AG09319 (cell line): ENCODE results near the gene E2F4.

Source experiments
- DNase-seq: peaks from one replicate; pipeline ENCODE4 v3.0.0-alpha.2; 2010; ENCODE audit warnings: low read depth; ENCODE audit errors: extremely low read depth
- CTCF ChIP-seq: IDR thresholded peaks from 2 replicates; pipeline ENCODE4 v1.5.1; 2011; ENCODE audit warnings: low read depth, mild to moderate bottlenecking, inconsistent platforms, low read length, moderate library complexity

E2F4 gene

GRCh38 chr16:67208154-67208896, 16.4 kb downstream of the E2F4 start:
- TF ChIP-seq CTCF, result no peak
- DNase-seq, result no peak

- TF ChIP-seq CTCF, result no peak
- no peak for DNase-seq
Measured at GRCh38 chr16:67209565-67209964, 17.6 kb downstream of the E2F4 start.

- no peak for DNase-seq
- TF ChIP-seq CTCF, result no peak
Measured at GRCh38 chr16:67210069-67210937, 18.3 kb downstream of the E2F4 start.

GRCh38 chr16:67211674-67212073, 19.7 kb downstream of the E2F4 start:
- no peak for TF ChIP-seq CTCF
- no peak for DNase-seq

- TF ChIP-seq CTCF, result no peak
Measured at GRCh38 chr16:67212766-67213165, 20.8 kb downstream of the E2F4 start.

GRCh38 chr16:67213197-67214019, 21.5 kb downstream of the E2F4 start:
- TF ChIP-seq CTCF, result no peak

More at GRCh38 chr16:67212766-67213165, 20.8 kb downstream of the E2F4 start:
- no peak for DNase-seq

More at GRCh38 chr16:67213197-67214019, 21.5 kb downstream of the E2F4 start:
- no peak for DNase-seq
